ENCODE results near the gene DHX16.

DHX16 gene

GRCh38 chr6:30641048-30641447, 31.8 kb downstream of the DHX16 start:
- no peak for DNase-seq (ENCODE audit: low read depth in 4 of 4, low spot score in 1 of 4)

- no peak for DNase-seq (ENCODE audit: low read depth in 4 of 4, low spot score in 1 of 4)
Measured at GRCh38 chr6:30640481-30640880, 32.3 kb downstream of the DHX16 start.

GRCh38 chr6:30635834-30636233, 37.0 kb downstream of the DHX16 start:
- DNase-seq (ENCODE audit: low read depth in 4 of 4, low spot score in 1 of 4), result no peak

GRCh38 chr6:30626484-30627366, 46.1 kb downstream of the DHX16 start, which contains the start of gene ATAT1:
Gene ATAT1 (plus strand): TSS chr6:30626874.
- peak; percentile 61 to 81 (median 78) for DNase-seq (ENCODE audit: low read depth in 4 of 4, low spot score in 1 of 4)

GRCh38 chr6:30625511-30625910, 47.3 kb downstream of the DHX16 start:
- no peak for DNase-seq (ENCODE audit: low read depth in 4 of 4, low spot score in 1 of 4)

- no peak for DNase-seq (ENCODE audit: low read depth in 4 of 4, low spot score in 1 of 4)
Measured at GRCh38 chr6:30619561-30619960, 53.2 kb downstream of the DHX16 start.

- DNase-seq (ENCODE audit: low read depth in 4 of 4, low spot score in 1 of 4), result no peak
Measured at GRCh38 chr6:30618270-30618797, 54.5 kb downstream of the DHX16 start.

- DNase-seq (ENCODE audit: low read depth in 4 of 4, low spot score in 1 of 4), result peak; percentile 90 to 96 (median 93)
Measured at GRCh38 chr6:30617565-30618269, 55.1 kb downstream of the DHX16 start, which contains the start of gene MRPS18B. Gene MRPS18B (plus strand): TSS chr6:30617840. CDS start chr6:30617866, 26 bp downstream.

- DNase-seq (ENCODE audit: low read depth in 4 of 4, low spot score in 1 of 4), result peak; percentile 93 to 95 (median 94)
Measured at GRCh38 chr6:30616811-30617564, 55.8 kb downstream of the DHX16 start, which contains the start of gene PPP1R10. Gene PPP1R10 (minus strand): TSS chr6:30617243. CDS start chr6:30609944, 7,299 bp downstream.

GRCh38 chr6:30615958-30616810, 56.6 kb downstream of the DHX16 start:
- no peak for DNase-seq (ENCODE audit: low read depth in 4 of 4, low spot score in 1 of 4)

GRCh38 chr6:30615219-30615957, 57.4 kb downstream of the DHX16 start:
- no peak for DNase-seq (ENCODE audit: low read depth in 4 of 4, low spot score in 1 of 4)

GRCh38 chr6:30614843-30615218, 58.0 kb downstream of the DHX16 start:
- DNase-seq (ENCODE audit: low read depth in 4 of 4, low spot score in 1 of 4), result peak; percentile 52 to 70 (median 60)

GRCh38 chr6:30614044-30614842, 58.6 kb downstream of the DHX16 start:
- DNase-seq (ENCODE audit: low read depth in 4 of 4, low spot score in 1 of 4), result no peak

- DNase-seq (ENCODE audit: low read depth in 4 of 4, low spot score in 1 of 4), result no peak
Measured at GRCh38 chr6:30613251-30614043, 59.4 kb downstream of the DHX16 start.

GRCh38 chr6:30612687-30613248, 60.0 kb downstream of the DHX16 start:
- no peak for DNase-seq (ENCODE audit: low read depth in 4 of 4, low spot score in 1 of 4)

- no peak for DNase-seq (ENCODE audit: low read depth in 4 of 4, low spot score in 1 of 4)
Measured at GRCh38 chr6:30612213-30612612, 60.6 kb downstream of the DHX16 start.

- no peak for DNase-seq (ENCODE audit: low read depth in 4 of 4, low spot score in 1 of 4)
Measured at GRCh38 chr6:30611856-30612194, 61.0 kb downstream of the DHX16 start.
